Right renal pelvis (tissue), 4 donors: Measurements from ENCODE around the gene NLRP8. TPM values are rescaled to one million over a fixed set of nuclear protein-coding genes. Genes with fewer than 3 reads are reported as not detected.
"Not testable (repeated sequence)": the region's sequence is repeated elsewhere in the genome, so short reads cannot be mapped to it uniquely, and the experiment has no call there.

Experiments used
- DNase-seq, 4 donors: peaks; one replicate each; pipeline ENCODE4 v3.0.0-alpha.2; 2013; ENCODE audit warnings: low read depth in 4 of 4, low spot score in 3 of 4, missing footprints in 1 of 4
- polyA plus RNA-seq, 4 donors: library from polyadenylated mRNA; unstranded; fragments of 120-200 nt; gene quantifications; one replicate each; pipeline ENCODE4 v1.2.1, GENCODE V29; 2013; ENCODE audit not compliant: insufficient read length in 4 of 4

Gene NLRP8
- under 1 TPM in 1 of 4 donors, not detected in 3; 0.03 TPM for polyA plus RNA-seq

- DNase-seq, result no peak
These were observed at the start of gene NLRP8 for GRCh38 chr19:55947532-55947931. Gene NLRP8 (plus strand): TSS chr19:55947832.

- no peak for DNase-seq
These were observed 48.7 kb upstream of the NLRP8 start for GRCh38 chr19:55898911-55899310.

GRCh38 chr19:55901369-55902079, 46.1 kb upstream of the NLRP8 start:
- DNase-seq, result no peak

- no peak for DNase-seq
These were observed 45.4 kb upstream of the NLRP8 start for GRCh38 chr19:55902080-55902751.

GRCh38 chr19:55907286-55907685, 40.3 kb upstream of the NLRP8 start:
- no peak for DNase-seq

GRCh38 chr19:55907746-55908145, 39.9 kb upstream of the NLRP8 start:
- DNase-seq, result no peak

GRCh38 chr19:55909801-55910200, 37.8 kb upstream of the NLRP8 start:
- DNase-seq, result no peak

GRCh38 chr19:55912916-55913315, 34.7 kb upstream of the NLRP8 start:
- DNase-seq, result no peak

- DNase-seq, result no peak
These were observed 33.9 kb upstream of the NLRP8 start for GRCh38 chr19:55913643-55914268.

- no peak for DNase-seq
These were observed 24.1 kb upstream of the NLRP8 start for GRCh38 chr19:55923556-55923955.

- DNase-seq, result no peak
These were observed 19.6 kb upstream of the NLRP8 start for GRCh38 chr19:55927991-55928390.

- not testable (repeated sequence) for DNase-seq
These were observed 18.4 kb upstream of the NLRP8 start for GRCh38 chr19:55929258-55929657.

- DNase-seq, result no peak
These were observed 16.6 kb upstream of the NLRP8 start for GRCh38 chr19:55930996-55931515.

GRCh38 chr19:55931936-55932386, 15.7 kb upstream of the NLRP8 start, which contains the start of gene NLRP13:
Gene NLRP13 (minus strand): TSS chr19:55932336. CDS start chr19:55932311, 25 bp downstream.
- no peak for DNase-seq

- no peak for DNase-seq
These were observed 12.4 kb upstream of the NLRP8 start for GRCh38 chr19:55935206-55935605.

GRCh38 chr19:55939206-55939605, 8.4 kb upstream of the NLRP8 start:
- no peak for DNase-seq

GRCh38 chr19:55940306-55940705, 7.3 kb upstream of the NLRP8 start:
- DNase-seq, result no peak

GRCh38 chr19:55950566-55950965, 2.9 kb downstream of the NLRP8 start:
- not testable (repeated sequence) for DNase-seq

GRCh38 chr19:55956431-55956830, 8.8 kb downstream of the NLRP8 start:
- DNase-seq, result no peak

GRCh38 chr19:55958356-55958755, 10.7 kb downstream of the NLRP8 start:
- no peak for DNase-seq

- DNase-seq, result no peak
These were observed 12.5 kb downstream of the NLRP8 start for GRCh38 chr19:55959996-55960675.
